ENCODE results near the gene SOCS2.

- TF ChIP-seq CTCF (IDR thresholded peaks at IDR 0.05) (no peak), POLR2A (IDR thresholded peaks at IDR 0.05) (no peak)
These were observed 35.5 kb upstream of the SOCS2 start for GRCh38 chr12:93536766-93537488.
